HUES6 (cell line): ENCODE results near the gene LBX1.
A peak's percentile ranks its signal among the peaks of the same experiment; 100 is the strongest.

Experiments used
- H3K27ac ChIP-seq: 2 replicates; pipeline ENCODE4 v1.7.0; 2013; ENCODE audit warnings: low read depth, mild to moderate bottlenecking, low read length, inconsistent platforms
- H3K27me3 ChIP-seq: 2 replicates; pipeline ENCODE4 v1.6.1; 2013; ENCODE audit warnings: low read length; ENCODE audit not compliant: control insufficient read depth, insufficient read depth
- H3K36me3 ChIP-seq: 2 replicates; pipeline ENCODE4 v1.6.1; 2013; ENCODE audit warnings: low read length; ENCODE audit not compliant: control insufficient read depth, insufficient read depth
- H3K4me1 ChIP-seq: 2 replicates; pipeline ENCODE4 v1.6.1; 2013; ENCODE audit warnings: low read length; ENCODE audit not compliant: control insufficient read depth, insufficient read depth
- H3K4me3 ChIP-seq: 2 replicates; pipeline ENCODE4 v1.5.1; 2013; ENCODE audit warnings: low read depth, low read length
- H3K9ac ChIP-seq: one replicate; pipeline ENCODE4 v1.6.1; 2013; ENCODE audit warnings: mild to moderate bottlenecking, low read length
- H3K9me3 ChIP-seq: 2 replicates; pipeline ENCODE4 v1.6.1; 2013; ENCODE audit warnings: low read depth, low read length; ENCODE audit not compliant: control insufficient read depth, insufficient read depth

The LBX1 gene

DNA sequence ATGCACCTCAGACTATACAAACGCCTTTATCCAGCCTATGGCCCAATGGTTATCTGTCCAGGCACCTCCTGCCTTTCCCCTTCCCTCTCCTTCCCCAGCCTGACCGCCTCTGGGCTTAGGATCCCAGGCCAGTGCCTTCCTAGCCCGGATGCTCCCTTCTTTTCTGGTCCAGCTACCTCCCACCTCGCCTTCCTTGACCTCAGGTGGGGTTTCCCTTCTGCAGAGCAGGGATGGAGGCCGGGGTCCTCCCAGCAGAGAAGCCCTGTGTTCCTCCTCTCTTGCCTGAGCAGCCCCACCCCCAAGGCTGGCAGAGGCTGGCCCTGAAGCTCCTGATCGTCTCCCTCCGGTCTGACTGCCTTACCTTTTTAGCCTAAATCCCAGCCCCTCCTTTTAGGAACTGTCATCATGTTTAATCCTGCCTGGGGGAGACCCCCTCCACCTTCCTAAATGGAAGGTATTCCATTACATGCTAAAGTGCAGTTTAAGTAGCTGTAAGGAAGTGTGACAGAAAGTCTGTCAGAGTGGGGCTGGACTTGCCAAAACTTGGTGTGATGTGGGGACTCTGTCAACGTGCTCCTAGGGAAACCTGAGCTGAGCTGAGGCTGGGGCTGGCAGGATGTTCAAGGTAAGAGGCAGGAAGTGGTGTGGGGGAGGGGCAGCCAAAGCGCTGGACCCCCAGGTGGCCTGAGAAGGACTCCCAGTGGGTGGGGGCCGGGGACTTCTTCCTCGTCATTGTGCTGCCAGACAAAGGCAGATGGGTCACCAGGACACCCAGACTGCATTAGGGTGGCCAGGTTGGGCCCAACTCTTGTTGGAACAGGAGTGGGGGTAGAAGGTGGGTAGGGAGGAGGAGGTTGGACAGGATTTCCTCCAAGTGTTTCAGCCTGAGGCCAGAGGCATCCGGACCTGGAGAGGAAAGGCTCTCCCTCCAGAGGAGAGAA is 39.5 kb downstream of the LBX1 start:
- peak overlapping the region; percentile 32; the same call in 1 of the 2 replicates for H3K4me3 ChIP-seq
- no peaks in the 10 kb centered on the region for H3K27me3 ChIP-seq
- no peaks in the 10 kb centered on the region for H3K9me3 ChIP-seq
- peak overlapping the region; percentile 32 for H3K9ac ChIP-seq
- peaks cover 25% of the 10 kb centered on the region for H3K4me1 ChIP-seq
- H3K36me3 ChIP-seq: no peaks in the 10 kb centered on the region
- peak overlapping the region; percentile 69 for H3K27ac ChIP-seq

- H3K27ac ChIP-seq: peak overlapping the region; percentile 69; the same call in 1 of the 2 replicates
- H3K36me3 ChIP-seq: no peaks in the 10 kb centered on the region
- no peaks in the 10 kb centered on the region for H3K27me3 ChIP-seq
- no peak overlapping the region for H3K9ac ChIP-seq
- no peaks in the 10 kb centered on the region for H3K9me3 ChIP-seq
- H3K4me1 ChIP-seq: peaks cover 25% of the 10 kb centered on the region
- no peak overlapping the region for H3K4me3 ChIP-seq
These were observed 40.3 kb downstream of the LBX1 start for GRCh38 chr10:101188942-101189341.

DNA sequence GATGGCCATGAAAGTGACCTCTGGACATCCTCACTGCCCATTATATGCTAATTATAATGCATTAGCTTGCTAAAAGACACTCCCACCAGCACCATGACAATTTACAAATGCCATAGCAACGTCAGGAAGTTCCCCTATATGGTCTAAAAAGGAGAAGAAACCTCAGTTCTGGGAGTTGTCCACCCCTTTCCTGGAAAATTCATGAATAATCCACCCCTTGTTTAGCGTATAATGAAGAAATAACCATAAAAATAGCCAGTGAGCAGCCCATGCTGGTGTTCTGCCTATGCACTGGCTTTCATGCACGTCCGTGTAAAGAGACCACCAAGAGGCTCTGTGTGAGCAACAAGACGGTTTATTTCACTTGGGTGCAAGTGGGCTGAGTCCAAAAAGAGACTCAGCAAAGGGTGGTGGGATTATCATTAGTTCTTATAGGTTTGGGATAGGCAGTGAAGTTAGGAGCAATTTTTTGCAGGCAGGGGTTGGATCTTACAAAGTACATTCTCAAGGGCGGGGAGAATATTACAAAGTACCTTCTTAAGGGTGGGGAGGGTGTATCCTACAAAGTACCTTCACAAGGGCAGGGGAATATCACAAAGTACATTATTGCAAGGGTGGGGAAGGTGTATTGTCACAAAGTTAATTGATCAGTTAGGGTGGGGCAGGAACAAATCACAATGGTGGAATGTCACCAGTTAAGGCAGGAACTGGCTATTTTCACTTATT is 45.6 kb downstream of the LBX1 start:
- no peak overlapping the region for H3K27ac ChIP-seq
- no peaks in the 10 kb centered on the region for H3K27me3 ChIP-seq
- H3K36me3 ChIP-seq: no peaks in the 10 kb centered on the region
- H3K9ac ChIP-seq: no peak overlapping the region
- H3K4me3 ChIP-seq: no peak overlapping the region
- peaks cover 2% of the 10 kb centered on the region; the same call in 1 of the 2 replicates for H3K9me3 ChIP-seq
- H3K4me1 ChIP-seq: peaks cover 14% of the 10 kb centered on the region

DNA sequence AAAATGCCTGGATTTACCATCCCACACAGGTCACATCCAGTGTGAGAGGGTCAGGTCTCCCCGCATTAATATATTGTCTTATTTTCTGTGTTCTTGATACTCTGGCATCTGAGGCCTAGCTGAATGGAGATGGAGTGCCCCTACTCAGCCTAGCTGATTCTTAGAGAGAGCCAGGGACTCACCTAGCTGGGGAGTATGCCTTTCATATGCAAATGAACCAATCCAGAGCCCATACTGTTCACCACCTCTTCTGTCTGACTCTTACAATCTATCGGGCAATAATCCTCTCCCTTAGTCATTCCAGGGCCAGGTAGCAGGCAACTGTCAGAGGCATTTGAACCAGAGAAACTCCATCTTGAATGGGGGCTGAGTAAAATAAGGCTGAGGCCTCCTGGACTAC is 46.3 kb downstream of the LBX1 start:
- H3K9ac ChIP-seq: no peak overlapping the region
- H3K27ac ChIP-seq: no peak overlapping the region
- no peaks in the 10 kb centered on the region for H3K27me3 ChIP-seq
- no peaks in the 10 kb centered on the region for H3K36me3 ChIP-seq
- H3K9me3 ChIP-seq: peaks cover 2% of the 10 kb centered on the region; the same call in 1 of the 2 replicates
- H3K4me1 ChIP-seq: peaks cover 14% of the 10 kb centered on the region; the same call in 1 of the 2 replicates
- no peak overlapping the region for H3K4me3 ChIP-seq
